Dedifferentiated amniotic fluid mesenchymal stem cell (primary cell): ENCODE data around the gene FNBP1.
A peak's percentile ranks its signal among the peaks of the same experiment; 100 is the strongest.

ENCODE experiments used
- DNase-seq: peaks from one replicate; pipeline ENCODE4 v3.0.0-alpha.2; 2016; ENCODE audit errors: extremely low spot score

Gene FNBP1

DNA sequence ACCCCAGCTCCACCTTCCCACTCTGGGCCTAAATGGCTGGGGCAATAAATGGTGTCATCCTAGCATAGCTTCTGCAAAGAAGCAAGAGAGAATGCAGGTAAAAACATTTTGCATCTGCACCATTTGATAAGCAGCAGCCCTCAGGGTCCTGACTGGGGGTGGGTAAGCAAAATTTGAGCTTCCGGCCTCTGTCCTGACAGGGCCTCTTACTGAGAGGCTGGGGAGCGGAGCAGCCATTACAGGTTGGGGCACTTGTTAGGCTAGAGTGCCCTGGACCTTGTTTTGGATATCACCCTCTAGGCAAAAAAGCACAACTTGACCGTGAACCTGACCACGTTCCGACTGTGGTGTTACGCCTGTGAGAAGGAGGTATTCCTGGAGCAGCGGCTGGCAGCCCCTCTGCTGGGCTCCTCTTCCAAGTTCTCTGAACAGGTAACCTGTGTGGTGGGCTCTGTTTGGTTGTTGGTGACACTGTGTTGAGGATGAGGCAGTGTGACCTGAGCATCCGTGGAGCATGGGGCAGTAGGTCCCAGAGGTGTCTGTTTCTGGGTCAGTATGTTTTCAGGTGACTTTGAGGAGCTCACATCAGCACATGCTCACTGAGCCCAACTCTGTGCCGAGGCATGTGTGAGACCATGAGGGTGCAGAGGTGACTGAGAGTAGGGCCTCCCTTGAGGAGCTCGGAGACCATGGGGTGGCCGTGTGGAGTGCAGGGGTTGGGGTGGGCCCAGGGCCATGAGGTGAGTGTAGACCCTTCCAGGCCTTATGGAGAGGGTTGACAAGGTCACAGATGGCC, 184.6 kb downstream of the FNBP1 start:
- no peak for DNase-seq

DNA sequence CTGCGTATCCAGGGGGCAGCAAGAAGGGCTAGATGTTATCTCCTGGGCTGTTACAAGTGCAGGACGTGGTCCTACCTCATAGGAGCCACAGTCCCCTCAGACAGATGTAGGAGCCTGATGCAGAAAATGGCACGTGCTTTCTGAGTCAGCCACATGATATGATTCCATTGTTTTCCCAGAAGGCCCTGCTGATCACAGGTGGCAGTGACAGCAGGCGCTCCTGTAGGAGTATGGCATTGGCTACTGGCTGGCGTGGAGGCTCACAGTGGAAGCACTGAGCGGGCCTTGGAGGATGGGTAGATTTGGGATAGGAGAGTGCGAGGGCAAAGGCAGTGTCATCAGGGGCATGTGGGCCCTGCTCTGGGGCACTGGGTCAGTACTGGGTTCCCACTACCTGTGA, 185.8 kb downstream of the FNBP1 start:
- DNase-seq, result no peak

DNA sequence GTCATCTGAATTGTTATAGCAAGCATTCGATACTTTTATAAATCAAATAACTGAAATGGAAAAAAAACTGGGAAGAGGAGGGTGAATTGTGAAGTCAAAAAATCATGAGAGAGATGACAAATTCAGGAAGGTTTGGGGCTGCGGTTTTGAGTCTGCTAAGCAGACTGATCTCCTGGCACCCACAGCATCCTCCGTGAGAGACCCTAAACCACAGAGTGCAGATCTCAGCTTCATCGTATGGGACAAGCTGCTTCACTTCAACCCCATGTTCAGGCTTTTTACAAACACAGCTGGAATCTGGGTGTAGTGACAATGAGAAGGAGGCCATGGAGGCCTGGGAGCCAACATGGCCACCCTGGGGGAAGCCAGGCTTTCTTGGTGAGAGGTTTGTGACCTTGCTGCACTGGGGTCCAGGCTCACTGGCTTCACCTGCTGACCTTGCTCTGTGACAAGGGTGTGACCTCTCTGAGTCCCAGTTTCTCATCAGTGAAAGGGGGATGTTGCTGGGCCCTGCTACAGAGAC, 188.3 kb downstream of the FNBP1 start:
- DNase-seq, result no peak

DNA sequence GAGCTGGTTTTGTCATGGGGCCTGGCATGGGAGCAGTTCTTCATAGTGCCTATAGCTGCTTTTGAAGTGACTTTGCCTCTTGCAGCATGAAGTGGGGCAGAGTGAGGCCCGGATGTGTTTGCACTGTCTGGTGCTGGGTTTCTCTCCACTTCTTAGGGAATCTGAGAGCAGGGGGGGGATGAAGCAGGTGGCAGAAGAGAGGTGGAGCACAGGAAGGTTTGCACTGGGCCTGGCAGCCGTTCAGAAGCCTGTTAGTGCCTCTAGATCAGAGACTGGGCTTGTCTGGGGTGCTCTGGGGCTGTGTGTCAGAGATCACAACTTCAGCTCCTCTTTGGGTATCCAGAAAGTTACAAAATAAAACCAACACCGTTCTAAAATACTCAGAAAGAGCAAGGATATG, 189.4 kb downstream of the FNBP1 start:
- no peak for DNase-seq

DNA sequence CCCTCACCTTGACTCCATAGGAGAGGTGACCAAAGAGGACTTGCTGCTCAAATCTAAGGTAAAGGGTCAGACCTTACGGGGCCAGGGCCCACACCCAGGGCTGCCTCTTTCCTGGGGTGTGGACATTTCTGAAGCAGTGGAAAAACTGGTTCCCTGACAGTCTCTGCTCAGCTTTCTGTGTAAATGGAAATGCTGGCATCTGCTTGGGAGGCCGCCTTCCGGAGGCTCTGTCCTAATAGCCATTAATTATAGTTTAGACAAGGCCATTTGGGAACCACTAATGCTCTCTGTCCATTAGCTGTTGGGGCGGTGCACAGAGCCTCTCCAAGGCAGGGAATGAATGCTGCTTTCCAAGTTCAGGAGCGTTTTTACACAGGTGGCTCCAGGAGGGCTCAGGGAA, 190.4 kb downstream of the FNBP1 start:
- DNase-seq, result no peak

DNA sequence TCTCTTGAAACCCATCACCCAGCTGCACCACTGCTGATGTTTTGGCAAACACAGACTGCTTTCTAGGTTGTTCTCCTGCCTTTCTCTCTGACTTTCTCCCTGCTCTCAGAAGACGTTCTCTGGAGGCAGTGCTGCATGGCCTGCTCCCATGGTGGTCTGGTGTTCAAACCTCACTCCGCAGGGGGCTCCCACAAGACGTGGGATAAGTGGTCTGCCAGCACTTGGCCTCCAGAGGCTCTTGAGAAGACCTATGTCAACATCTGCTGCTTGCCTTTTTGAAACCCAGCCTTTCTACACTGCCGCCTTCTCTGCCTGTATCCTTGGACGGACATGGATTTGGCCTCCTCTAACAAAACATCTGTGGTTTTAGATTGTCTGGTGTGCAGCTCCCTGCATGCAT, 191.2 kb downstream of the FNBP1 start:
- no peak for DNase-seq

DNA sequence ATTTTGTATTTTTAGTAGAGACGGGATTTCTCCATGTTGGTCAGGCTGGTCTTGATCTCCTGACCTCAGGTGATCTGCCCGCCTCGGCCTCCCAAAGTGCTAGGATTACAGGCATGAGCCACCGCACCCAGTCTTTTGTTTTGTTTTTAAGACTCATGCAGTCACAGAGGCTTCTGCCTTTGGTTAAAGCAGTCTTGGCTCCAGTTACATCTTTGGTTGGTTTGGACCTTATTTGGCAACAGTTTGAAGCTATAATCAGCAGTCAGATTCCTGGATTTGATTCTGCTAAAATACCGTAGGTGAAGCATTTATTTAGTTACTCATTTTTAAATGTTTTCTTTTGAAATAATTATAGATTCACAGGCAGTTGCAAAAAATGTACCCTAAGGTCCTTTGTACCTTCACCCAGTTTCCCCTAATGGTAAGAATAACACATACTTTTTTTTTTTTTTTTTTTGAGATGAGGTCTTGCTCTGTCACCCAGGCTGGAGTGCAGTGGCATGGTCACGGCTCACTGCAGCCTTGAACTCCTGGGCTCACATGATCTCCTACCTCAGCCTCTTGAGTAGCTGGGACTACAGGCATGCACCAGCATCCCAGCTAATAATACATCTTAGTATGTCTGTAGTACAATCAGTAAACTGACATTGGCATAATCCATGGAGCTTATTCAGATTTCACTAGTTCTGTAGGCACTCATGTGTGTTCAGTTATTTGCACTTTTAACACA, 192.0 kb downstream of the FNBP1 start:
- DNase-seq, result no peak

DNA sequence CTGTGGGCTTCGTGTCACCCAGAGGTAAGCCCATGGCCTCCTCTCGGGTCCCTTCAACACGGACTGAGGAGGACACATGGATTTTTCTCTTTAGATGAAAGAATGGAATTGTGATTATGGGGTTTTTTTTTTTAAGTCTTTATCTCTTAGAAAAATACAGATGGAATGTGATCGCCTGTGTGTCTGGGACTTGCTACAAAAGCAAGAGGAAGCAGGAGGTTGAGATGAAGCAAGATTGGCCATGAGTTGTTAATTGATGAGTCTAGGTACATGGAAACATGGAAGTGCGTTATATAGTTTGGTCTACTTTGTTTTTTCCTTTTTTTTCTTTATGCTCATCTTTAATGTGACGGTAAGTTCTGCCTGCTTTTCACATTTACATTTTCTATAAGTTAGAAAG, 193.1 kb downstream of the FNBP1 start:
- DNase-seq, result no peak

DNA sequence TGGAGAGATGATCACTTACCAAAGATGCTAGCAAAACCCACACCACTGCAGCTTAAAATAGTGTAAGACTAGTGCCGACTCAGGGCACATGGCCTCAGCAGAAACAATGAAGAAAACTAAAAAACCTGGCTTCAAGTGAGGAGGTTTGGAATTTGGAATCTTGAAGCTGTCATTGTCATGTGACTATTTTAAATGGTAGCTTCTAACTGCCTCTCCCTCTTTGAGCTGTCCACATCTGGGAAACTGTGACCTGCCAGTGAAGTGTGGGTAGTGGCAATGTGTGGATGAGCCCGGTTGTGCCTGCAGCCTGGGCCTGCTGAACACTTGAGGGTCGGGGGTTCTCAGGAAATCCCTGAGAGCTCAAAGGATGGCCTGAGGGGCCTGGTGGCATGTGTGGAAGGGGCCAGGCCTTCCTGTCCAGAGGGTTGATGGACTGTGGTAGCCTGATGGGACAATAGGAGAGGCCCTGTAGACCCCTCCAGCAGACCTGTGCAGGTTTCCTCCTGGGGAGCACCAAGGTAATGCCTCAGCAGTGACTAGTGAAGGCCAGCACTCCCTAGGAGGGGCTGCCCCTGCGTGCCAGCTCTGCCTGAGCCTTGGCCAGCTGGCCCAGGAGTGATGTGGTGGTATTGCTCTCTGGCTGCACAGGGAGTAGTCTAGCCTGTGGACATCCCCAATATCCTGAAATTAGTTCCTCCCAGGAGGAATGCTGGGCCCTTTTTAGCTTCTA, 194.1 kb downstream of the FNBP1 start:
- DNase-seq, result no peak

DNA sequence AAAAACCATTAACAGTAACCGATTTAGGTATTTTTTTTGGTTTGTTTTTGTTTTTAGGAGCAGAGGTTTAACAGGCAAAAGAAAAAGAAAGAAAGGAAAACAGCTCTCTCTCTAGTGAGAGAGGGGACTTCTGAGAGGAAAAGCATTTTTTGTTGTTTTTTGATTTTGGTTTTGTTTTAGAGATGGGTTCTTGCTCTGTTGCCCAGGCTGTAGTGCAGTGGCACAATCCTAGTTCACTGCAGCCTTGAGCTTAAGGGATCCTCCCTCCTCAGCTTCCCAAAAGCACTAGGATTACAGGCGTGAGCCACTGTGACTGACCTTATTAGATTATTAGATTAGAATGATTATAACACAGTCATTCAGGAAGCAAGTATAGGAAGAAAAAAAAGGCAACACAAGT, 197.6 kb downstream of the FNBP1 start:
- no peak for DNase-seq

DNA sequence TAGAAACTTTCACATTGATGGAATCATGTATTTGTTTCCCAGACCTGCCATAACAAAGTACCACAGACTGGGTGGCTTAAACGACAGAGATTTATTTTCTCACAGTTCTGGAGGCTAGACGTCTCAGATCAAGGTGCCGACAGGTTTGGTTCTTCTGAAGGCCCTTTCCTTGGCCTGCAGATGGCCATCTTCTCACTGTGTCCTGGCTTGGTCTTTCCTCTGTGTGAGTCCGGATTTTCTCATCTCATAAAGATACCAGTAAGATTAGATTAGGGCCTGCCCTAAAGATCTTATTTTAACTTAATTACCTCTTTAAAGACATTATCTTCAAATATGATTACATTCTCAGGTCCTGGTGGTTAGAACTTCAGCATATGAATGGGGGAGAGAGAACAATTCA, 201.9 kb downstream of the FNBP1 start:
- no peak for DNase-seq

DNA sequence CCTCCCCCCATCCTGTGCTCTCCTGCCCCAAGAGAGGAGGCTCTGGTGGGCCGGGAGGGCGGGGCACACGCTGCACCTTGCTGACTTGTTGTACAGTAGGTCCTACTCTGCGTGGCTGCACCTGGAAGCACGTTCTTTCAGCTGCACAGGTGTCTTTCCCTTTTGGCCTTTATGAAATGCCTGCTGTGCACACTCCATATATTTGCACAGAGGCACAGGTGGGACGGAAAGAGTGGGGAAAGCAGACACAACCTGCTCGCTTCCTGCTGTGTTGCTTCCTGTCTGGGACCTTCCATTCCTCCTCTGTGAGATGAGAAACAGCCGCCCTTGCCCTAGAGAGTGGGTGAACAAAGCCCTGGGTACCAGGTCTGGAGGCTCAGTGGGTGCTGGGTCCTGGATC, 203.0 kb downstream of the FNBP1 start:
- DNase-seq, result no peak

DNA sequence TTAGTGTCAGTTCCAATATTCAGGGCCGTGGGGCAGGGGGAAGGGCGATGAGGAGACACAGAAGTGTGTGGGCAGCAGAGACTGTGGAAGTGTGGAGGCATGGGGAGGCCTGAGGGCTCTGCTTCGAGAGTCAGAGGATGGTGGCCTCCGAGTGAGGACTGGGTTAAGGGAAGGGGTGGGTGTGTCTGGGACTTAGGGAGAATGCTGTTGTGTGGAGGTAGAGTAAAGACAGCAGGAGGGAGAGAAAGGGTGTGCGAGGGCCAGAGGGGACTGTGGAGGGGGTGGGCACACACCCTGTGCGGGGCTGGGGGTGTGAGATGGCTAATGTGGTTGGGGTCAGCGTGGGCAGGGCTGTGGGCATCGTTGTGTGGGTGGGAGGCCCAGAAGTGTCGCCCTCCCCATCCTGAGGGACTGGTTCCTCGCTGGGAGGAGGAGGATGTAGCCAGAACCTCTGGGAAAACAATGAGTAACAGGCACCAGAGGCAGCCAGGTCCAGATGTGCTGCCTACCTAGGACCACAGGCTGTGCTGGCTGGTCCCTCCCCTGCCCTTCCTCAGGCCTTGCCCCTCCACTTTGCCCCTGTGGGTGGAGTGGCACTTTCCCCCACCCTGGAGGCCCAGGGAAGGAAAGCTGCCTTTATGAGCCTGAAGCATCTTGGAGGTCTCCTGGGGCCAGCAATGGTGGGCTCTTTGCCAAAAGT, 203.5 kb downstream of the FNBP1 start:
- DNase-seq, result no peak

DNA sequence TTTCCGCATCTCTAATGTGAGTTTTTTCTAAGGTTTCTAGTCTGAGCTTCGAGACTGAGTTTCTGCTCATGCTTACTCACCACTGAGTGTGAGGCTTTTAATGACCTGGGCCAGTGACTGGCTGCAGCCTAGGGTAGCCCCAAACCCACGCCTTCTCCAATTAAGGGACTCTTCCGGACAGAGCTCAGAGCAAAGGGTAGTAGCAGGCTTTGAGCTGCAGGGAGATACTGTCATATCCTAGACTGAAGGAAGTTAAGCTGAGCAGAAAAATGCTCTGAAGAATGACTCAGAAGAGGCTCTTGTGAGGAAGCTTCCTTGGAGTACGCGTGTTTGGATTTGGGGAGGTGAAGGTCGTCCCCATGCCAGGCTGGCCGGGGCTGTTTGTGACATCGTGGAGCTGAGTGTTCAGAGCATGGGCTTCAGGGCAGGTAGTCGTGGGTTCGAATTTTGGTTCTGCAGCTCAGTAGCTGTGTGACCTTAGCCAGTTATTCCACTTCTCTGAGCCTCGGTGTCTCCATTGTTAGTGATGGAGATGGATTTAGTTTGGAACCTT, 204.2 kb downstream of the FNBP1 start:
- peak; percentile 81 for DNase-seq
